Ishikawa (cell line): ENCODE results near the gene ZNF486.

Experiments
- CEBPB ChIP-seq: IDR thresholded peaks from 2 replicates; pipeline ENCODE4 v1.6.1; 2012
- CREB1 ChIP-seq: IDR thresholded peaks from 2 replicates; pipeline ENCODE4 v1.6.1; 2012; ENCODE audit warnings: low read depth
- EGR1 ChIP-seq: IDR thresholded peaks from 2 replicates; pipeline ENCODE4 v1.6.1; 2012
- EP300 ChIP-seq: IDR thresholded peaks from 2 replicates; pipeline ENCODE4 v1.6.1; 2012; ENCODE audit warnings: borderline replicate concordance
- FOXM1 ChIP-seq: IDR thresholded peaks from 2 replicates; pipeline ENCODE4 v1.6.1; 2012; ENCODE audit warnings: low read depth, borderline replicate concordance
- MAX ChIP-seq: IDR thresholded peaks from 2 replicates; pipeline ENCODE4 v1.6.1; 2012
- NFIC ChIP-seq: IDR thresholded peaks from 2 replicates; pipeline ENCODE4 v1.6.1; 2012
- RAD21 ChIP-seq: IDR thresholded peaks from 2 replicates; pipeline ENCODE4 v1.6.1; 2012; ENCODE audit warnings: low read depth
- REST ChIP-seq: IDR thresholded peaks from 2 replicates; pipeline ENCODE4 v1.6.1; 2012; ENCODE audit warnings: low read depth, mild to moderate bottlenecking
- TAF1 ChIP-seq: IDR thresholded peaks from 2 replicates; pipeline ENCODE4 v1.6.1; 2012; ENCODE audit warnings: low read depth, mild to moderate bottlenecking
- TCF12 ChIP-seq: IDR thresholded peaks from 2 replicates; pipeline ENCODE4 v1.6.1; 2012; ENCODE audit warnings: low read depth
- TEAD4 ChIP-seq: IDR thresholded peaks from 2 replicates; pipeline ENCODE4 v1.6.1; 2012
- YY1 ChIP-seq: IDR thresholded peaks from 2 replicates; pipeline ENCODE4 v1.6.1; 2012; ENCODE audit warnings: low read depth
- ZBTB7A ChIP-seq: IDR thresholded peaks from 2 replicates; pipeline ENCODE4 v1.6.1; 2012; ENCODE audit warnings: low read depth
- TF ChIP-seq, protein P1 (sequence below): IDR thresholded peaks from 2 replicates; pipeline ENCODE4 v1.6.1; 2012

Gene ZNF486

GRCh38 chr19:20164456-20164855 lies 2.6 kb upstream of the ZNF486 start:
- TF ChIP-seq MAX (no peak), TAF1 (no peak), EP300 (no peak), REST (no peak), FOXM1 (no peak), YY1 (no peak), NFIC (no peak), RAD21 (no peak), EGR1 (no peak)
- TF ChIP-seq, protein P1, sequence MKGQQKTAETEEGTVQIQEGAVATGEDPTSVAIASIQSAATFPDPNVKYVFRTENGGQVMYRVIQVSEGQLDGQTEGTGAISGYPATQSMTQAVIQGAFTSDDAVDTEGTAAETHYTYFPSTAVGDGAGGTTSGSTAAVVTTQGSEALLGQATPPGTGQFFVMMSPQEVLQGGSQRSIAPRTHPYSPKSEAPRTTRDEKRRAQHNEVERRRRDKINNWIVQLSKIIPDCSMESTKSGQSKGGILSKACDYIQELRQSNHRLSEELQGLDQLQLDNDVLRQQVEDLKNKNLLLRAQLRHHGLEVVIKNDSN = no peak

GRCh38 chr19:20165971-20166592 lies 932 bp upstream of the ZNF486 start:
- no peak for TF ChIP-seq YY1
- no peak for TF ChIP-seq CREB1
- TF ChIP-seq FOXM1 = no peak
- no peak for TF ChIP-seq CEBPB
- TF ChIP-seq NFIC = no peak
- TF ChIP-seq REST = no peak
- TF ChIP-seq, protein P1 = no peak
- no peak for TF ChIP-seq TAF1
- no peak for TF ChIP-seq MAX
- TF ChIP-seq EP300 = no peak
- no peak for TF ChIP-seq RAD21
- no peak for TF ChIP-seq TCF12
- TF ChIP-seq EGR1 = no peak
- TF ChIP-seq ZBTB7A = no peak
- TF ChIP-seq TEAD4 = no peak

- TF ChIP-seq TAF1 (no peak), MAX (no peak), REST (no peak), CEBPB (no peak), YY1 (no peak), FOXM1 (no peak), TEAD4 (no peak), ZBTB7A (no peak), TCF12 (no peak), CREB1 (no peak), NFIC (no peak), EGR1 (no peak), EP300 (no peak), RAD21 (no peak)
- TF ChIP-seq, protein P1 = no peak
These were observed 673 bp downstream of the ZNF486 start for GRCh38 chr19:20167651-20168122.
